Endothelial cell of umbilical vein (primary cell): ENCODE results near the gene CAP2. TPM values are rescaled to one million over a fixed set of nuclear protein-coding genes. Genes with fewer than 3 reads are reported as not detected.

Source experiments
- BruUV-seq: library from RNA; stranded (reverse); fragments of 400-500 nt; replicated peaks from 2 replicates; lab custom pipeline; 2021; lab: Mats Ljungman, UMichigan
- CTCF ChIA-PET: fragments of 300-600, 350-600 bp; sonication (Branson Sonifier 250); formaldehyde crosslinking; loops from one replicate; lab custom pipeline; 2021; ENCODE audit warnings: antibody characterized with exemption, inconsistent platforms; lab: Charles Lee
- POLR2A ChIA-PET: fragments of 300-600, 350-600 bp; sonication (Branson Sonifier 250); formaldehyde crosslinking; loops from one replicate; lab custom pipeline; 2021; ENCODE audit warnings: antibody characterized with exemption, inconsistent platforms; lab: Charles Lee
- DNase-seq: peaks from one replicate; pipeline ENCODE4 v3.0.0-alpha.2; 2011; ENCODE audit warnings: low read depth, low spot score
- FAIRE-seq: peaks from 2 replicates; lab custom pipeline; 2011; peaks lifted over from hg19 to GRCh38; lab: Jason Lieb, UNC
- H2AFZ ChIP-seq: 2 replicates; pipeline ENCODE4 v1.6.0; 2012; ENCODE audit warnings: low read depth, low read length, control low read depth, inconsistent platforms
- H3K27ac ChIP-seq: 2 replicates; pipeline ENCODE4 v1.5.1; 2011; ENCODE audit warnings: low read depth, mild to moderate bottlenecking, control low read depth, low read length, moderate library complexity; ENCODE audit not compliant: insufficient read depth
- H3K27me3 ChIP-seq, 2 experiments: 2 replicates each; pipeline versions ENCODE4 v1.6.0 to v1.6.1; 2011; ENCODE audit warnings: low read length in 2 of 2, mixed read lengths in 1 of 2; ENCODE audit not compliant: control insufficient read depth in 2 of 2, insufficient read depth in 2 of 2
- H3K36me3 ChIP-seq, 2 experiments: 2 replicates in 1 of 2; 3 replicates in 1 of 2; pipeline ENCODE4 v1.5.1; 2011; ENCODE audit warnings: low read length in 2 of 2, mild to moderate bottlenecking in 1 of 2, moderate library complexity in 1 of 2; ENCODE audit not compliant: control insufficient read depth in 2 of 2, insufficient read depth in 2 of 2; ENCODE audit errors: extremely low read depth in 1 of 2
- H3K4me1 ChIP-seq: 3 replicates; pipeline ENCODE4 v1.5.1; 2011; ENCODE audit warnings: mild to moderate bottlenecking, low read length; ENCODE audit not compliant: control insufficient read depth, insufficient read depth; ENCODE audit errors: extremely low read depth
- H3K4me2 ChIP-seq: 2 replicates; pipeline ENCODE4 v1.6.1; 2011; ENCODE audit warnings: low read length, control low read depth, mixed read lengths; ENCODE audit not compliant: insufficient read depth
- H3K4me3 ChIP-seq, 3 experiments: fragments of 200-600 bp in 1 of 3; sonication (generic), shearing (Covaris generic) in 1 of 3; replicated peaks in 1 of 3; 2 replicates each; pipeline ENCODE4 v1.5.1; 2011 to 2016; ENCODE audit warnings: control low read depth in 3 of 3, low read length in 3 of 3, mild to moderate bottlenecking in 2 of 3, inconsistent platforms in 1 of 3, low read depth in 1 of 3, moderate library complexity in 1 of 3; ENCODE audit not compliant: insufficient read depth in 1 of 3
- H3K79me2 ChIP-seq: 2 replicates; pipeline ENCODE4 v1.6.0; 2012; ENCODE audit warnings: low read length, inconsistent platforms; ENCODE audit not compliant: control insufficient read depth, insufficient read depth
- H3K9ac ChIP-seq: replicated peaks from 2 replicates; pipeline ENCODE3; 2011; ENCODE audit warnings: low read length, control low read depth; ENCODE audit not compliant: insufficient read depth; ENCODE audit errors: extremely low read depth
- H3K9me1 ChIP-seq: replicated peaks from 3 replicates; pipeline ENCODE4 v1.6.0; 2011; ENCODE audit warnings: mild to moderate bottlenecking, low read length; ENCODE audit not compliant: control insufficient read depth, insufficient read depth; ENCODE audit errors: extremely low read depth
- H3K9me3 ChIP-seq: replicated peaks from 2 replicates; pipeline ENCODE4 v1.5.1; 2012; ENCODE audit warnings: low read length, inconsistent platforms; ENCODE audit not compliant: control insufficient read depth, insufficient read depth
- H4K20me1 ChIP-seq: replicated peaks from 2 replicates; pipeline ENCODE3; 2011; ENCODE audit warnings: mild to moderate bottlenecking, low read length; ENCODE audit not compliant: control insufficient read depth, insufficient read depth; ENCODE audit errors: extremely low read depth
- CTCF ChIP-seq, 2 donors: IDR thresholded peaks; 1 replicate in 1 of 2; 2 replicates in 1 of 2; pipeline ENCODE4 v1.5.1; 2011; ENCODE audit warnings: low read length in 2 of 2, mild to moderate bottlenecking in 2 of 2, moderate library complexity in 2 of 2, control low read depth in 1 of 2, inconsistent platforms in 1 of 2, low read depth in 1 of 2; ENCODE audit not compliant: insufficient read depth in 1 of 2; ENCODE audit errors: extremely low read depth in 1 of 2
- EZH2 ChIP-seq: IDR thresholded peaks from 2 replicates; pipeline ENCODE4 v1.6.1; 2012; ENCODE audit warnings: borderline replicate concordance, low read depth, mild to moderate bottlenecking, moderate library complexity, low read length, inconsistent platforms; ENCODE audit not compliant: severe bottlenecking
- FOS ChIP-seq: IDR thresholded peaks from 2 replicates; pipeline ENCODE4 v1.6.1; 2011; ENCODE audit warnings: mild to moderate bottlenecking, low read length, moderate library complexity, borderline replicate concordance; ENCODE audit not compliant: insufficient read depth
- GATA2 ChIP-seq: IDR thresholded peaks from 2 replicates; pipeline ENCODE4 v1.7.0; 2011; ENCODE audit warnings: low read depth, mild to moderate bottlenecking, moderate library complexity, mixed read lengths, low read length; ENCODE audit not compliant: insufficient read length, insufficient read depth
- JUN ChIP-seq: IDR thresholded peaks from 2 replicates; pipeline ENCODE4 v1.6.1; 2011; ENCODE audit warnings: borderline replicate concordance, low read depth; ENCODE audit not compliant: insufficient read length, insufficient read depth
- MAX ChIP-seq: IDR thresholded peaks from 2 replicates; pipeline ENCODE4 v1.6.1; 2011; ENCODE audit not compliant: insufficient read depth, insufficient read length
- MYC ChIP-seq: IDR thresholded peaks from one replicate; pipeline ENCODE4 v1.6.1; 2011; ENCODE audit warnings: mild to moderate bottlenecking, low read depth, low read length
- POLR2A ChIP-seq: IDR thresholded peaks from 2 replicates; pipeline ENCODE4 v1.6.1; 2012; ENCODE audit warnings: low read depth, mild to moderate bottlenecking, control low read depth, low read length
- POLR2AphosphoS5 ChIP-seq: IDR thresholded peaks from 2 replicates; pipeline ENCODE4 v1.6.1; 2012; ENCODE audit warnings: low read depth, mild to moderate bottlenecking, control low read depth, low read length, moderate library complexity; ENCODE audit not compliant: insufficient read depth
- dilution Hi-C: fragments of 300-500 bp; cut with MboI; formaldehyde crosslinking; loops from one replicate; pipeline ENCODE4 v1.15.0; 2019; ENCODE audit warnings: low sequenced_read_pairs; ENCODE audit not compliant: extremely low pct_ligation_motif_present
- intact Hi-C: fragments of 100-400 bp; cut with micrococcal nuclease; formaldehyde crosslinking; loops from one replicate; pipeline ENCODE4 v1.10.0; 2022
- polyA plus RNA-seq, 4 experiments: library from polyadenylated mRNA; depleted of rRNA in 3 of 4; stranded (reverse) in 3 of 4; unstranded in 1 of 4; fragments of >200 nt; gene quantifications; 2 replicates each; pipeline versions ENCODE4 v1.2.1 to v1.2.3, GENCODE V29; 2011 to 2012; ENCODE audit warnings: missing spikeins in 1 of 4
- total RNA-seq: library from RNA; stranded (reverse); gene quantifications from 2 replicates; pipeline ENCODE4 v1.2.3, GENCODE V29; 2021

CAP2 gene
- total and polyA plus RNA-seq, 2 donors (not counting 3 experiments of a cell fraction or from before 2014, with no cell fraction given), result 12.2 to 21.3 TPM

GRCh38 chr6:17485946-17486345 lies 92.6 kb downstream of the CAP2 start:
- DNase-seq (no peak), FAIRE-seq (no peak)
- no peak overlapping the region for H3K4me2 ChIP-seq
- no peaks in the 10 kb centered on the region for H3K27me3 ChIP-seq
- no peaks in the 10 kb centered on the region for H3K79me2 ChIP-seq
- no peak overlapping the region for H3K9ac ChIP-seq
- CTCF ChIA-PET, result no interaction called here
- H3K4me3 ChIP-seq, result no peak overlapping the region
- H4K20me1 ChIP-seq, result no peaks in the 10 kb centered on the region
- no peaks in the 10 kb centered on the region for H3K9me1 ChIP-seq
- no peaks in the 10 kb centered on the region for H3K9me3 ChIP-seq
- TF ChIP-seq MAX (no peak), CTCF (IDR thresholded peaks at IDR 0.05; ENCODE audit: extremely low read depth in 1 of 2, insufficient read depth in 1 of 2, low read depth in 1 of 2, low read length in 2 of 2) (no peak), GATA2 (no peak), FOS (no peak), POLR2A (no peak)
- dilution Hi-C loops (no loop called here), intact Hi-C loops (no loop called here)
- peaks cover 9% of the 10 kb centered on the region for H3K4me1 ChIP-seq
- POLR2A ChIA-PET, result no interaction called here
- BruUV-seq, result no TSS peak
- no peaks in the 10 kb centered on the region for H3K36me3 ChIP-seq
- no peak overlapping the region for H3K27ac ChIP-seq
- H2AFZ ChIP-seq, result no peak overlapping the region

- no peak for TF ChIP-seq MYC
- no peak for TF ChIP-seq EZH2
- TF ChIP-seq GATA2, result no peak
- TF ChIP-seq POLR2A, result no peak
- TF ChIP-seq CTCF (IDR thresholded peaks at IDR 0.05; ENCODE audit: extremely low read depth in 1 of 2, insufficient read depth in 1 of 2, low read depth in 1 of 2, low read length in 2 of 2), result no peak
- no peak for TF ChIP-seq POLR2AphosphoS5
- no peak for TF ChIP-seq JUN
- no peak for TF ChIP-seq FOS
- TF ChIP-seq MAX, result no peak
- Histone ChIP-seq H3K9ac (no peak overlapping the region), H3K9me1 (no peaks in the 10 kb centered on the region), H3K27ac (no peak overlapping the region), H3K27me3 (no peaks in the 10 kb centered on the region), H4K20me1 (no peaks in the 10 kb centered on the region), H3K9me3 (no peaks in the 10 kb centered on the region), H3K4me3 (no peak overlapping the region), H3K4me1 (peaks cover 16% of the 10 kb centered on the region), H3K4me2 (no peak overlapping the region), H3K36me3 (no peaks in the 10 kb centered on the region), H3K79me2 (no peaks in the 10 kb centered on the region), H2AFZ (no peak overlapping the region)
- no peak for FAIRE-seq
- BruUV-seq, result no TSS peak
- POLR2A ChIA-PET, result no interaction called here
- no peak for DNase-seq
- CTCF ChIA-PET, result no interaction called here
- dilution Hi-C loops, result no loop called here
- intact Hi-C loops, result no loop called here
Measured at GRCh38 chr6:17486680-17487079, 93.3 kb downstream of the CAP2 start.
